Stimulated activated CD4-positive, alpha-beta T cell treated with anti-CD3 and anti-CD28 coated beads, Interleukin-4, amount 100 ng/mL, for 24 hours (primary cell): Measurements from ENCODE around the gene IMP4.
A peak's percentile ranks its signal among the peaks of the same experiment; 100 is the strongest.

Experiments
- DNase-seq: peaks from one replicate; pipeline ENCODE4 v3.0.0-alpha.2; 2020

Gene IMP4

DNA sequence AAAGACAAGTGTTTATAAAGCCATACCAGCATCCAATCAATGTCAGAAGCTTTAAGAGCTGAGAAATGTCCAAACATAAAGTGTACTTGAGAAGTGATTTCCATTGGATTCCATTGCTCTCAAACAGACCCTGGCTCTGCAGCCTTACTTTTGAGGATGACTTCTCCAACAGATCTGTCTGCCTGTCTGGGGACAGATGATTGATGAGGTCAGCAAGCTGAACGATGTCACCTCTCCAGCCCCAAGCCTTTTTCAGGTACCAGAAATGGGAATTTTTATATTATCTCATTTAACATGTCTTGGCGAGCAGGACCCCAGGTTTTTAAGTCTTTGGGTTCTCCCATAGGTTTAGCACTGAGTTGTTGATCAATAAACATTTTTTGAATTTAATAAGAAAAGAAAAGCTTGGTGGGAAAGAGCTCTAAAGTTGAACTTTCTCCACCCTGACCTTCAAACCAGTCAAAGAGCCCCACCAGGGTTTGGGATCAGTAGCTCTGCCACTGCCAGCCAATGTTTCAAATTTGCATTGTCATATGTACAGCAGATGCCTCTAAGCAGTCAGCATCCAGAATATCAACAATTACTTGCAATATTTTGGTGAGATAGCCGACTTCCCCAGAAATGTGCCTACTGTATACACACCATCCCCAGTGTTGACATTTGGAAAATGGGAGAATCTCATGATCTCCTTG lies 35.7 kb downstream of the IMP4 start:
- DNase-seq = no peak

DNA sequence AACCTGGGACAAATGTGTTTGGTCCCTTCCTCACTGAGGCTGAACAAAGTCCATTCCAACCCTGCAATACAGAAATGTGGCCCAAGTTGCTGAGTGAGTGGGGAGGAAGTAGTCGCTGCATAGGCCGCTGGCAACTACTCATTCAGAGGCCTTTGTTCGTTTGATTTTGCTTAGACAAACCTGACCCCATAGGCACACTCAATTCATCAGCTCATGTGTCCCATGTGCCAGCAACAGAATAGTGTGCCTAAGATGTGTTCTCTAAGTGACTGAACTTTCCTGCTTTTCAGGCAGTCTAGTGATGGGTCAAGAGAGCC lies 36.2 kb downstream of the IMP4 start:
- no peak for DNase-seq

DNA sequence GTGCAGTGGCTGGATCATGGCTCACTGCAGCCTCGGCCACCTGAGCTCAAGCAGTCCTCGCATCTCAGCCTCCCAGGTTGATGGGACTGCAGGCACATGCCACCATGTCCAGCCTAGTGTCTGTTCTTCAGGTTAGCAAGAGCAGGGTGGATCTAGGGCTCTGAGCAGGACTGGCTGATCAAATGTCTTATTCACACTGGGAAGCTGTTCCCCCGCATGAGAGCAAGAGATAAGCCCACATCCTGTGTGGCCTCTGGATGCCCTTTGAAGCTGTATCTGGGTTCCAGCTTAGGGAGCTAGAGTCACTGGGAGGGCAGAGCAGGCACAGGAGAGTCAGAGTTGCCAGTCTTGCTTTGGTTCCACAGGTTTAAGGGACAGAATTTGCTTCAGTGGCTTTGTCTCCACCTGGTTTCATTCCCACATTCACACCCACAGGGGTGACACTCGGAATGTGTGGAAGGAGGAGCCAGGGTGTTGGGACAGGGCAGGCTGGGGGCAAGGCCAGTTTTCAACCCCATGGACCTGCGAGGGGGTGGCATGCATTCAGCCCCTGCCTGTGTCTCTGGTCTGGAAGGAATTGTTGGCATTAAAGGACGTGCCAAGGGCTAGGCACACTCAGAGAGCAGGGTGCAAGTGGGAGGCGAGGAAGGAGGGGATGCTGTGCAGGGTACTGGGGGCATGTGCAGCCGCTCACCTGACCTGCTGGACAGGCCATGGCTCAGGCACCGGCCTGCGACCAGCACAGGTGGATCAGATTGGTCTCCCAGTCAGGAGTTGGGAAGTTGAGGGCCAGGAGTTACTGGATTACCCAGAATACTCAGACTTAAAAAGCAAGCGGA lies 37.6 kb downstream of the IMP4 start:
- DNase-seq = no peak

DNA sequence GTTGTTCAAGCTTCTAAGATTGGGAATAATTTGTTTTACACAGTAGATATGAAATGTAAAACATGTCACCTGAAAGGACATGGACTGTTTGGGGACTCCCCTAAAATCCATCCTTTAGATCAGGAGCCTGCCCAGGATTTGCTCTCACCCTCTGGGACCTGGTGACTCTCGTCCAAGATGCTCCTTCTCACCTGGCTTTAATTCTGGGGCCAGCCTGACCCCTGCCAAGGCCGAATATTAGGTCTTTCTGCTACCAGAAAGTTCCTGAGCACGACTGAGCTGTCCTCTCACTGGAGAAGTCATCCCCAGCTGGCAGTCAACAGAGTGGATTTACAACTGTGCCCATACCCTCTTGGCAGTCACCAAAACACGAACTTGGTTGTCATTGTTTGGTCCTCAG lies 38.4 kb downstream of the IMP4 start:
- DNase-seq = no peak

DNA sequence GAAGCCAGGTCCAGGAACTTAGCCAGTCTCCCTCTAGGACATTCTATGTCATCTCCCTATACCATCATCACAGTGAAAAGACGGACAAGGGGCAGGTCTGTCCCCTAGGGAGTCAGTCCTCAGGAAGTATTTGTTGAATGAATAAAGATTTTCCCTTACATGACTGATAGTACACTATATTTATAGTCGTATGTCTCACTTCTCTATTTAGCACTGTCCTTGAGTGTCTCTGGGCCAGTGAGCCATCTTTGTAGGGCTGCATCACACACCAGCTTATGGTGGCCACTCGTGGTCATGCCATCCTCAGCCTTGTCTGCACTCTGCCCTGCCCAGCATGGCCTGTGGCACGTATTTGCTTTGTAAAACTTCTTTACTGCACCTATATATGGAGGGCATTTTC lies 38.9 kb downstream of the IMP4 start:
- no peak for DNase-seq

DNA sequence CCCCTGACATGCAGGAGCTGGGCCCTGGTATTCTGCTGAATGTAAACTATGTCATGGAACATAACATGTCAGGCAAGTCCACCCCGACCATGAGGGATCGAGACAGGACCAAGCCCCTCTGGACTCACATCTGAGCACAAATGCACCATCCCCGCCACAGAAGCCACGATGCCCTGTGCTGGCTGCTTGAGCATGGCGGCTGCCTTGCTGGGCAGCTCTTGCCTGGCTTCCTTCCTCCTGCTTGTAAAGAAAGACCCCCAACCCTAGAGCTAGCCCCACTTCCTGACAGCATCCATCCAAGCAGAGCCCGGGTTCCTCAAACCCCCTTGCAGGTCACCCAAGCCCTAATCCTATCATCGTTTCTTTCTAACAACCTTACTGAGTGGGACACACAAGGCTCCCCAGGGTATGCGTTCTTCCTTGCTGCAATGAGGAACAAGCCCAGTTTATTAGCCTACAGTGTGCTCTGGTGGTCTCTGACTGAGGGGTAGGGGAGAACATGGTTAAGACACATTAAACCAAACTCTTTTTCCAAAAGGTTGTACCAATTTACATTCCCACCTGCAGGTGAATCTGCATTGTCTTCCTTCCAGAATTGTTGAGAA lies 39.7 kb downstream of the IMP4 start:
- DNase-seq = no peak

DNA sequence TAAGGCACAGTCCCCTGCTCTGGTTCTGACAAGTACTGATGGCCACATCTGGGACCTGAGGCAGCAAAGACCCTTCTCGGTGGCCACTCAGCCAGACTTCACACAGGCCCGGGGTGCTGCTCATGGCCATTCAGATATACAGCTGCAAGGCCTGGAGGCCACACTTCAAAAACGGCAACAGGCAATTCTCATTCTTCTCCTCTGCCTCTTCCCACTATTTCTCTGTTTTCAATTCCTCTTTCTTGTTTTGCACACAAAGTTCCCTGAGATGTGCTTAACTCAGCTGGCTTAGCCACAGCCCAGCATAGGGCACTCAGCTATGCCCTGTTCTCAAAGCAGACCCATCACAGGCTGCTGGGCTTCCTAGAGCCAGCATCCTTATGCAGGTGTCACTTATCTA lies 43.0 kb downstream of the IMP4 start:
- DNase-seq = no peak

DNA sequence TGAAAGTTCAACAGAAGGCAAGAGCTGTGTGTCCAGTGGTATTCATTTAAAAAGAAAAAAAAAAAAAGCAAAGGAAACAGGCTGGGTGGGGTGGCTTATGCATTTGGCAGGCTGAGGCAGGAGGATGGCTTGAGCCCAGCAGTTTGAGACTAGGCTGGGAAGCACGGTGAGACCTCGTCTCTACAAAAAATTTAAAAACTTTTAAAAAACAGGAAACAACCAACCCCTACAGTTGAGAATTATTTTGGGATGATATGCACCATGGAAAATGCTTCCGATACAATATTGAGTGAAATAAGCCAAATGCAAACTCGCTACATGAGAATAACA lies 44.3 kb downstream of the IMP4 start:
- no peak for DNase-seq

DNA sequence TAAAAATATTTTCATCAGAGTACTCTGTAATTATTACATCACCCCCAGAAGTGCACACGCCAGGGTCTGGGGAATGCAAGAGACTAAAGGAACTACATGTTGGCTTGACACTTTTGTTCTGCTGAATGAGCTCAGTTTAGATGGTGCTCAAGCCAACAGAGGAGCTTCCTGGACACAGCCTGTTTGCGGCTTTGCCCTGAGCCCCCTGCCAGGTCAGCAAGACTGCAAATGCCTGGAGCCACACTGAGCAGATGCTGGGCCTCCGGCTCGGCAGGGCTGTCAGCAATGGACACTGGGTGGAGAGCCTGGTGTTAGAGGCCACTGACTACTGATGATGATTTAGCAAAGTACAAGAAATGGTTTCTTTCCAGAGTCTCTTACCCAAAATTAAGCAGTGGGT lies 45.1 kb downstream of the IMP4 start:
- DNase-seq = no peak

DNA sequence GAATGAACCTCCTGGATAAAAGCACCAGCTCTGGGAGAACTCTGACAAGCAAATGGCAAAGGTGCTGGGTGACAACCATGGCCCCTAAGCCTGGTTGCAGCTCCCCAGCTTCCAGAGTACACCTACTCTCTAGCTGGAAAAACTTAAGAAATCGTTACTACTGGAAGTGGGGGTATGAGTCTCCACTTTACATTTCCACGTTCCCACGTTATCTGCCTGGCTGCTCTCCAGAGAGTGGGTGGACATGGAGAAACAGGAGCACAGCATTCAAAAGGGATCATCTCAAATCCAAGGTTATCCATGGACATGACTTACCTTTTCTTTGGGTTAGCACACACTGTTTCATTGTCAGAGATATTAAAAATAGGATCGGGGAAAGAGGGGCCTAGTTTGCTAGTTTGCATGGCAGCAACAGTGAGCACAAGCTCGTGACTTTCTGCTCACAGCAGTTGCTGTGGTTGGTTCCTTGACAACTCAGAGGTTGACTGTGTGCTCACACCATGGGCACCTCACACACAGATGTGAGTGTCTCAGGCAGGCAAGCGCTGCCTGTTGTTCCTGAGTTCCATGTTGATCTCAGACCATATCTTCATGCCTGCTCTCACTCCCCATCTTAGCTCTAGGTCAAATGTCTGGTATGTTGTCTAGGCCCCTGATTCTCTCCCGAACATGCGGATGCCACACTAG lies 45.7 kb downstream of the IMP4 start:
- no peak for DNase-seq

DNA sequence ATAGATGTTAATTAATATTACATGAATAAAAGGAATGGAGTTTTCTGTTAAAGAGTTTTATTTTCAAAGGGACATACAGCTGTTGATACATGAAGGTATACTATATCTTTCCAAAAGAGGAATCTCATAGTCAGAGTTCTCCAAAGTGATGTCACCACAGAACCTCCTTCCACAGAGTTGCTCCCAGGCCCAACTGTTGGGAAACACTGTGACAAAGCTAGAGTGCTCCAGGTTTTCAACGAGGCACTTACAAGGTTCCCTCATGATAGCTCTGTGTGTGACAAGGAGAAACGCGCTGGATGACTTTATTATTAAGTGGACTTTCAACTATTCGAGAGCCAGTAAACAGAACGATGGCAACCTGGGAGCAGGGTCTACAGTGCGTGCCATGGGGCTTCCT lies 46.7 kb downstream of the IMP4 start:
- DNase-seq = no peak

DNA sequence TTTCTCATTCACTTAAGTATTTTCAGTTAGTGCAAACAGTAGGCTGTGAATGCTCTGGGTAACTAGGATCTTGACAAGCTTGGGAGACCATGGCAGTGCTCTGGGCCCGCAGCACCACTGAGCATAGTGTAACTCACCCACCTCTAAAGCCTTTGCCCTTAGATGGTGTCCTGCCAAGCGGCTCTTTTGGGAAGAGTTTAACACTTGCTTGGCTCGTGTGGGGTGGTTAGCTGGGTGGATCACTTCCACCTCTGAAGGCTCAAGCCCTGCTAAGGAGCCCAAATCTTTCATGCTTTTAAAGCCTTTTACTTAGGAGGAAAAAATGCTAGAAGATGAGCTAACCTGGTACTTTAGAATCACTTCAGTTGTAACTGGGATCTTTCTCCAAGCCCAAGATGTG lies 47.1 kb downstream of the IMP4 start:
- DNase-seq = no peak

DNA sequence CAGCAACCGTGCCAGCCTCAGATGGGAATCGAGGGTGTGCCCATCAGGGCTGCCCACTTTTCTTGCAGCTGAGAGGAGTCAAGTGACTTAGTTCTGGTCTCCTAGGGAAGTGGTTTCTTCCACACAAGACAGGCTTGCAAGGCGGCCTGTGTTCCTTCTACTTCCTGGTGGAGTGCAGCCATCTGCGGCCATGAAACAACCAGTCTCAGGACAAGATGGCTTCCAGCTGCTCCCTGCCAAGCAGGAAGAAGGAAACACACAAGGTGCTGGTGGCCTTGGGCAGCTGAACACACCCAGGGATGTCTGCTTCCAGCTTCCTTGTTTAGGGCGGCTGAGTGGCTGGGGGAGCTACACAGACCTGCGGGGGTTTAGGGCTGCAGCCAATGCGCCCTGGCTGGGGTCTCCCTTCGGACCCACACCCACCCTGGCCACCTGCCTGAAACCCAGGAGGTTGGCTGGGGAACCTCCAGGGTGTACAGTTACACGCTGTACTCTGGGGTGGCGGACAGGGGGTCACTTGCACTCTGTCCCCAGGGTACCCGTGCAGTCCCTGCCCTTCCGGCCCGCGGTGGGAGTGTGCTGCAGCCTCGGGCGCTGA lies 47.9 kb downstream of the IMP4 start:
- DNase-seq = no peak

DNA sequence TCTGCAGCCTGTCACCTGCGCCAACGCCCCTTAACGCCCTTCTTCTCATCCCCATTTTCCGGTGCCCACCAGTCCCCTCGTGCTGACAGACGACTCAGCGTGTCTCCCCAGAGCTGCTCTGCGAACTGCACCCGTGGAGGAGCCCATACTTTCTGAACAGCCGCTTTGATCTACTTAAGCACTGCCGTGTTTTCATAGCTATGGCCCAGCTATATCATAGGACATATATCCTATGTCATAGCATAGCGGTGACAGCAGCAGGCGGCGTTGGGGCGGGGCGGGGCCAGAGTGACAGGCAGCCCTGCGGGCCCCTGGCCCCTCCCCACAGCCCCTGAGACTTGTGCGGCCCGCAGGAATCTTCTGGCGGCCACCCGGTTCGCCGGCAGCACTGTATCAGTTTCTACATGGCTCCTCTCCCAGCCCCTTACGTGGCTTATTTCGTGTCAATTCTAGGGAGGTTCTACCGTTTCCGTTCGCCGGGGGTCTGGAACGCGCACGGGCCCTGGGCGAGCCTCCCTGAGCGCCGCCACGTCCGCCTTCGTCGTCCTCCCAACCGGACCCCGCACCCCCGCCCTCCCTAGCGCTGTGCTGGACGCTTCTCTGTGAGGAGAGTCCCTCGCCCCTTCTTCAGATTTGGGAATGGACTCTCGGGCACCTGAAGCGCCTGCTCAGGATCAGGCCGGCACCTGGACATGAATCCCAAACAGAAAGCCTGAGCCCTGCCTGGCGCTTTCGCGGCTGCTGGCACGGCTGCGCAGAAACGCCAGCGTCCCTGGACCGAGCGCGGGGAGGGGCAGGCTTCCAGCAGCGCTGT lies 48.6 kb downstream of the IMP4 start:
- DNase-seq = peak; percentile 77

DNA sequence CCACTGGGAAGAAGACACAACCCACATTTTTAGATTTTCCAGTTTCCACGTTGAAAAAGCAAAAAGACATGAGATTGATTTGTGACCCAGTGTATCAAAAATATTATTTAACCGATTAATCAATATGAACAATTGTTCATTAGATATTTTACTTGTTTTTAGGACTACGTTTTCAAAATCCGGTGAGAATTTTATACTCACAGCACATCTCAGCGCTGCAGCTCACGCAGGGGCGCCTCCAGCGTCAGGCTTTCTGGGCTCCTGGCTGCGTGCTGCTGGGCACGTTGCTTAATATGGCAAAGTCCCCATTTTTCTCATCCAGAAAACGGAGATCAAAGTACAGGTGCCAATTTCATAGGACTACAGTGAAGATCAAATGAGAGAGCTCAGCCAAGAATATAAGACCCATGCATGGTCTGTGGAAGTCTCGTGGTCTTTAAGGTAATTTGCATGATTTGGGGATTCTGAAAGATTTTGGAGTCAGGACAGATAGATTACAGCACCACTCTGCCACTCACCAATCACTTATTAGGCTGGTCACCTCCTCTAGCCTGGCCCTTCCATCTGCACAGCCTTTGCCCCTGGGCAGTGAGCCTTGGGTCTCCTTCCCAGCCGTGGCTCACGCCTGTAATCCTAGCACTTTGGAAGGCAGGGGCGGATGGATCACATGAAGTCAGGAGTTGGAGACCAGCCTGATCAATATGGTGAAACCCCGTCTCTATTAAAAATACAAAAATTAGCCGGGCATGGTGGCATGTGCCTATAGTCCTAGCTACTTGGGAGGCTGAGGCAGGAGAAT lies 49.4 kb downstream of the IMP4 start:
- no peak for DNase-seq

DNA sequence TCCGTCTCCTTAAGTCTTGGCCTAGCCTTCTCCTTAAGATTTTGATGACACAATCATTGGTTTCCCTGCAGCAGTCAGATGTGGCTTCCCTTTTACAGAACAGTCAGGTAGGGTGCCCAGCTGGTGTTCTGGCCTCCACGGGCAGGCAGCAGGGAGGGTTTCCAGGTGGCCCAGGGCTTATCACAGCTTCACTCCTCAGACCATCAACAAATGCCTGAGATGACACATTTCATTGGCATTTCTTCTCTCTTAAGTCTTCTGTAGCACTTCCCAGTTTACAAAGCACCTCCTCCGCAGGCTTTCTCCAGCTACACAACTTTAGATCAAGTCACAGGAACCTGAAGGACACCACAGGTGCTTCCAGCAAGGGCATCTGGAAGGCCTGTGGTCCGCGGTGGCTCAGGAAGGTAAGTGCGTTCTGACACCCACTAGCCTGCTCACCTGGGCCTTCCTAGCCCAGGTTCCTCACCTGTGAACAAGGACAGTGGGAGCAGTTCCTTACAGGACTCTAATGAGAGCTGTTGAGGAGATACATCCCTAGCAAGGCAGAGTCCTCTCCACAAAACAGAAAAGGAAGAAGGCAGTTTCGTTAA lies 50.7 kb downstream of the IMP4 start:
- no peak for DNase-seq
